ENCODE measurements around the gene MRPS34. TPM values are rescaled to one million over a fixed set of nuclear protein-coding genes. Genes with fewer than 3 reads are reported as not detected.

The MRPS34 gene
- total RNA-seq, 3 donors from 2014 or later, result 89.1 to 107 (median 91.0) TPM

DNA sequence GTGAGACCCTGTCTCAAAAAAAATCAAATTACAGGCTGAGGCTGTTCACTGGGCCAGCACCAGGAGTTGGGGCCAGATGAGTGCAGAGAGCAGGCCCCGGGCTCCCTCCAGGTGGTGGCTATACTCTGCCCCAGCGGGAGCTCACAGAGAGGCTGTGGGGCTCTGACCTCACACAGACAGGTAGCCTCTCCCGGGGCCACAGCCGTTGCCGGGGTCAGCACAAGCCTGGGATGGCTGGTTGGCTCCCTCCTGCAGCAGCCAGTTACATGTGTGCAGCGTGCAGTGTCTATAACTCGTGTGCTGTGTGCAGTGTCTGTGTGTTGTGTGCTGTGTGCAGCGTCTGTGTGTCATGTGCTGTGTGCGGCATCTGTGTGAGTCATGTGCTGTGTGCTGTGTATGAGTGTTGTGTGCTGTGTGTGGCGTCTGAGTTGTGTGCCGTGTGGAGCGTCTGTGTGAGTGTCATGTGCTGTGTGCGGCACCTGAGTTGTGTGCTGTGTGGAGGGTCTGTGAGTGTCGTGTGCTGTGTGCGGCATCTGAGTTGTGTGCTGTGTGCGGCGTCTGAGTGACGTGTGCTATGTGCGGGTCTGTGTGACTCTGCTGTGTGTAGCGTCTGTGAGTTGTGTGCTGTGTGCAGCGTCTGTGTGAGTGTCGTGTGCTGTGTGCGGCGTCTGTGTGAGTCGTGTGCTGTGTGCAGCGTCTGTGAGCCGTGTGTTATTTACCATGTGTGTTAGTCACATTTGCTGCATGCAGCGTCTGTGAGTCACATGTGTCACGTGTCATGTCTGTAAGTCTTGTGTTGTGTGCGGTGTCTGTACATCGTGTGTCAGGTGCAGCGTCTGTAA lies 46.1 kb downstream of the MRPS34 start:
- Histone ChIP-seq H3K9me3 (no peaks in the 10 kb centered on the region), H3K4me1 (ENCODE audit: low read depth) (peaks cover 18% of the 10 kb centered on the region), H3K36me3 (ENCODE audit: low read depth) (no peaks in the 10 kb centered on the region), H3K4me3 (no peak overlapping the region)
- intact Hi-C loops (cut with DNase I, micrococcal nuclease), result no loop called here
- DNase-seq (no peak), ATAC-seq (no peak)
- TF ChIP-seq, protein P1, sequence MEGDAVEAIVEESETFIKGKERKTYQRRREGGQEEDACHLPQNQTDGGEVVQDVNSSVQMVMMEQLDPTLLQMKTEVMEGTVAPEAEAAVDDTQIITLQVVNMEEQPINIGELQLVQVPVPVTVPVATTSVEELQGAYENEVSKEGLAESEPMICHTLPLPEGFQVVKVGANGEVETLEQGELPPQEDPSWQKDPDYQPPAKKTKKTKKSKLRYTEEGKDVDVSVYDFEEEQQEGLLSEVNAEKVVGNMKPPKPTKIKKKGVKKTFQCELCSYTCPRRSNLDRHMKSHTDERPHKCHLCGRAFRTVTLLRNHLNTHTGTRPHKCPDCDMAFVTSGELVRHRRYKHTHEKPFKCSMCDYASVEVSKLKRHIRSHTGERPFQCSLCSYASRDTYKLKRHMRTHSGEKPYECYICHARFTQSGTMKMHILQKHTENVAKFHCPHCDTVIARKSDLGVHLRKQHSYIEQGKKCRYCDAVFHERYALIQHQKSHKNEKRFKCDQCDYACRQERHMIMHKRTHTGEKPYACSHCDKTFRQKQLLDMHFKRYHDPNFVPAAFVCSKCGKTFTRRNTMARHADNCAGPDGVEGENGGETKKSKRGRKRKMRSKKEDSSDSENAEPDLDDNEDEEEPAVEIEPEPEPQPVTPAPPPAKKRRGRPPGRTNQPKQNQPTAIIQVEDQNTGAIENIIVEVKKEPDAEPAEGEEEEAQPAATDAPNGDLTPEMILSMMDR (IDR thresholded peaks at IDR 0.05), result no peak

DNA sequence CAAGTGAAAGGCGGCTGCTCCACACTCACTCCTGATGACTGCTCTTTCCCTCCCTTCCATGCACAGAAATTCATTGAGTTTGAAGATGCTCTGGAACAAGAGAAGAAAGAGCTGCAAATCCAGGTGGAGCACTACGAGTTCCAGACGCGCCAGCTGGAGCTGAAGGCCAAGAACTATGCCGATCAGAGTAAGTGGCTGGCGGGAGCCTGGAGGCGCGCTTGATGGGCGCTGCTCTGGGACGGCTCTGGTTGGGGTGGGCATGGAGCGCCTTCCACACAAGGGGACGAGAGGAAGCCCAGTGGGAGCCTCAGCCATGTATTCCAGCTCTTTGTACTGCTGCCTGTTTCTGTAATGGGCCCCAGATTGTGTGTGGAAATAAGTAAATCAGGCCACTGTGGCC lies 48.4 kb downstream of the MRPS34 start:
- H3K36me3 ChIP-seq (ENCODE audit: low read depth), result no peaks in the 10 kb centered on the region
- intact Hi-C loops (cut with DNase I, micrococcal nuclease), result no loop called here
- H3K9me3 ChIP-seq, result no peaks in the 10 kb centered on the region
- TF ChIP-seq, protein P1 (IDR thresholded peaks at IDR 0.05), result no peak
- H3K4me3 ChIP-seq, result no peak overlapping the region
- ATAC-seq (no peak), DNase-seq (no peak)
- peaks cover 18% of the 10 kb centered on the region for H3K4me1 ChIP-seq (ENCODE audit: low read depth)

DNA sequence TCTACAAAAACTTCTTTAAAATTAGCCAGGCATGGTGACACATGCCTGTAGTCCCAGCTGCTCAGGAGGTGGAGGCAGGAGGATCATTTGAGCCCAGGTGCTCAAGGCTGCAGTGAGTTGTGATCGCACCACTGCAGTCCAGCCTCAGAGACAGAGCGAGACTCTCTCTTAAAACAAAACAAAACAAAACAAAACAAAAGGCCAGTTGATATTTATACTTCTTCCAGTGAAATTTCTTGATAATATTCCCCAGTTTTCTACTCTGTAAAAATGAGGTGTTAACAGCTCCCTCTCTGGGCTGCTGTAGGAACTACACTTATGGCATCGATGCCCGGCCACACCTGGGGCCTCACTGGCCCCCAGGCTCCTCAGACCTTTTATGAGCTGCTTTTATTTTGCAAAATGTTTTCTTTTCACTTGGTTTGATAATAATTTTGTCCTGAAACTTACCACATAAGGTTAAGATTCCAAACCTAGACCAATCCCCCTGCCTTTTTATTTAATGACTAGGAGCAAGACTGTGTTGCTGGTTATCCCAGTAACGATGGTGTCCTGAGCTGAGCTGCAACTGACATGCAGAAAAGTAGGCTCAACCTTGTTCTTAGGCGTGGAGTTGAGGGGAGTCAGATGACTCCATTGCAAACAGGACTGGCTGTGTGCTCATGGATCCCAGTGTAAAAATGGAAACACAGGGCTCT lies 49.3 kb downstream of the MRPS34 start:
- Histone ChIP-seq H3K4me3 (no peak overlapping the region), H3K9me3 (no peaks in the 10 kb centered on the region), H3K36me3 (ENCODE audit: low read depth) (no peaks in the 10 kb centered on the region), H3K4me1 (ENCODE audit: low read depth) (peaks cover 18% of the 10 kb centered on the region)
- DNase-seq (peak in 1 of 3 donors; percentile 70), ATAC-seq (peak; percentile 58)
- TF ChIP-seq, protein P1 (IDR thresholded peaks at IDR 0.05), result peak; percentile 60
- intact Hi-C loops (cut with DNase I, micrococcal nuclease), result no loop called here

Small RNA genes lying within 50 kb of the gene (microRNA-seq; reads per million reads assigned to microRNA genes)
- gene MIR3177, result 0.93 reads per million

Other genes with a start within 250 kb of the MRPS34 start
- 10 to 100 TPM in 1 of 3 donors, 1 to 10 TPM in 2; 3.4 to 10.3 (median 5.0) TPM for gene TMEM204, start 239.5 kb downstream of the MRPS34 start, total RNA-seq
- 10 to 100 TPM; 16.6 to 22.7 (median 17.1) TPM for gene IFT140, start 161.1 kb downstream of the MRPS34 start, total RNA-seq
- gene CRAMP1, start 160.8 kb downstream of the MRPS34 start, total RNA-seq, result 10 to 100 TPM; 15.7 to 27.4 (median 20.6) TPM
- gene JPT2, start 94.9 kb downstream of the MRPS34 start, total RNA-seq, result 10 to 100 TPM; 44.0 to 58.5 (median 57.3) TPM
- 10 to 100 TPM; 76.2 to 82.5 (median 79.4) TPM for gene MAPK8IP3, start 66.9 kb downstream of the MRPS34 start, total RNA-seq
- 10 to 100 TPM; 49.1 to 66.0 (median 56.0) TPM for gene NME3, start 1.6 kb downstream of the MRPS34 start, total RNA-seq
- 10 to 100 TPM; 18.4 to 43.1 (median 24.7) TPM for gene EME2, start 324 bp downstream of the MRPS34 start, total RNA-seq
- gene SPSB3, start 9.4 kb upstream of the MRPS34 start, total RNA-seq, result 10 to 100 TPM; 39.7 to 56.5 (median 52.2) TPM
- 10 to 100 TPM; 32.1 to 43.1 (median 39.3) TPM for gene NUBP2, start 9.8 kb upstream of the MRPS34 start, total RNA-seq
- gene IGFALS, start 20.6 kb upstream of the MRPS34 start, total RNA-seq, result 1 to 10 TPM in 2 of 3 donors, under 1 TPM in 1; 0.51 to 1.9 (median 1.8) TPM
- gene HAGH, start 53.7 kb upstream of the MRPS34 start, total RNA-seq, result 10 to 100 TPM; 63.4 to 94.8 (median 68.0) TPM
- 10 to 100 TPM; 31.4 to 59.6 (median 54.6) TPM for gene FAHD1, start 54.1 kb upstream of the MRPS34 start, total RNA-seq
- not detected for gene MEIOB, start 99.0 kb upstream of the MRPS34 start, total RNA-seq
- 1 to 10 TPM; 2.5 to 3.1 (median 2.6) TPM for gene HS3ST6, start 145.3 kb upstream of the MRPS34 start, total RNA-seq
- 10 to 100 TPM; 34.8 to 46.3 (median 40.5) TPM for gene MSRB1, start 170.1 kb upstream of the MRPS34 start, total RNA-seq
- not detected for gene RPL3L, start 181.6 kb upstream of the MRPS34 start, total RNA-seq
- gene NDUFB10, start 186.4 kb upstream of the MRPS34 start, total RNA-seq, result 100 to 1,000 TPM; 204 to 212 (median 210) TPM
- 1,000 to 10,000 TPM; 1,284 to 2,138 (median 1,849) TPM for gene RPS2, start 191.7 kb upstream of the MRPS34 start, total RNA-seq
- gene RNF151, start 193.7 kb upstream of the MRPS34 start, total RNA-seq, result not detected
- 10 to 100 TPM; 21.6 to 25.5 (median 24.0) TPM for gene TBL3, start 198.9 kb upstream of the MRPS34 start, total RNA-seq
- gene NOXO1, start 208.3 kb upstream of the MRPS34 start, total RNA-seq, result 10 to 100 TPM; 12.2 to 39.9 (median 27.1) TPM
- 10 to 100 TPM; 42.1 to 75.5 (median 68.8) TPM for gene GFER, start 211.1 kb upstream of the MRPS34 start, total RNA-seq
- 1 to 10 TPM; 1.3 to 7.9 (median 1.5) TPM for gene SYNGR3, start 216.8 kb upstream of the MRPS34 start, total RNA-seq
- 10 to 100 TPM; 41.9 to 45.4 (median 42.4) TPM for gene ZNF598, start 236.7 kb upstream of the MRPS34 start, total RNA-seq
- 1 to 10 TPM in 1 of 3 donors, under 1 TPM in 2; 0.32 to 2.1 (median 0.60) TPM for gene NPW, start 246.7 kb upstream of the MRPS34 start, total RNA-seq